ENCODE results near the gene VPS51. TPM values are rescaled to one million over a fixed set of nuclear protein-coding genes. Genes with fewer than 3 reads are reported as not detected.

VPS51 gene
- total and polyA plus RNA-seq, 2 of the 13 experiments (the other 11 are each of a cell fraction or from before 2014, with no cell fraction given): 76.3 to 90.6 TPM

- CTCF ChIA-PET (ENCODE audit: low intra/inter-chr PET ratio, low total read pairs): interaction anchor here (1.4 to 1.5 kb wide), 2 partner anchors 63 to 103 kb away, joined by 5 to 11 read pairs; partner anchors contain the start of genes ARL2 and CAPN1
- Histone ChIP-seq H3K27me3 (ENCODE audit: control insufficient read depth in 1 of 2, insufficient read depth in 2 of 2, low read length in 2 of 2) (no peaks in the 10 kb centered on the region; a peak in 1 of 5 replicates), H4K20me1 (ENCODE audit: insufficient read depth, low read length) (no peaks in the 10 kb centered on the region), H3K4me3 (replicated peaks in 1 of 3; ENCODE audit: insufficient read depth in 1 of 3, low read depth in 2 of 3, low read length in 3 of 3) (peak within 1 kb of the TSS; percentile 73 to 88 (median 80)), H3K4me1 (ENCODE audit: insufficient read depth, low read length) (peaks cover 42% of the 10 kb centered on the region), H2AFZ (ENCODE audit: low read length) (no peak within 1 kb of the TSS), H3K27ac (ENCODE audit: extremely low read length, insufficient read depth, low read length) (peak within 1 kb of the TSS; percentile 75), H3K9me3 (ENCODE audit: low read length) (no peaks in the 10 kb centered on the region), H3K79me2 (ENCODE audit: insufficient read depth, low read length) (peaks cover 26% of the 10 kb centered on the region), H3K9ac (ENCODE audit: insufficient read depth, low read depth, low read length) (peak within 1 kb of the TSS; percentile 90), H3K36me3 (replicated peaks in 1 of 2; ENCODE audit: control insufficient read depth in 1 of 2, insufficient read depth in 2 of 2, low read length in 2 of 2) (peaks cover 7 to 22% of the 10 kb centered on the region in 2 experiments; a peak in 4 of 5 replicates), H3K4me2 (ENCODE audit: low read depth, low read length) (peak within 1 kb of the TSS; percentile 80)
- in situ Hi-C loops (cut with HindIII; ENCODE audit: extremely low pct_ligation_motif_present, low pct_unique_long_range_greater_than_20kb) (no loop called here), intact Hi-C loops (cut with micrococcal nuclease; ENCODE audit: unreplicated experiment) (loop anchor here (2.0 kb wide), 1 partner anchor 49 kb away; no protein-coding TSS in a partner anchor)
- ATAC-seq (peak; percentile 59), DNase-seq (ENCODE audit: low spot score) (peak; percentile 96), FAIRE-seq (peak; percentile 95)
- POLR2A ChIA-PET: interaction anchor here (1.0 to 4.1 kb wide), 14 partner anchors 11 to 339 kb away, joined by 3 to 23 read pairs (median 4); partner anchors contain the start of genes CAPN1, GPHA2, SAC3D1 and SNX15
- BruUV-seq (replicated peaks): no TSS peak
- WGBS (ENCODE audit: low lambda C conversion rate): 0% methylated on average over 5 of the region's 89 CpGs
- TF ChIP-seq POLR2A (IDR thresholded peaks at IDR 0.05; ENCODE audit: insufficient read depth in 1 of 2, low read depth in 2 of 2, low read length in 2 of 2): peak in 1 of 2 experiments; percentile 87; a peak in 2 of 4 replicates
- TF ChIP-seq NFKBIZ (CRISPR knock-in tag; IDR thresholded peaks at IDR 0.05): peak; percentile 67; the same call in 1 of the 2 replicates
- TF ChIP-seq HNRNPUL1 (IDR thresholded peaks at IDR 0.05; ENCODE audit: low read depth, low read length): 0 out of 2 replicates have a peak, but pooled peaks have one; percentile 22
- TF ChIP-seq ZNF577 (CRISPR knock-in tag; IDR thresholded peaks at IDR 0.05; ENCODE audit: borderline replicate concordance, low read depth): no peak
- no peak for TF ChIP-seq ZNF839 (CRISPR knock-in tag; IDR thresholded peaks at IDR 0.05; ENCODE audit: borderline replicate concordance)
- TF ChIP-seq ZNF121 (CRISPR knock-in tag; IDR thresholded peaks at IDR 0.05): no peak
- no peak for TF ChIP-seq ZSCAN30 (CRISPR knock-in tag; IDR thresholded peaks at IDR 0.05)
- peak; percentile 56; the same call in 1 of the 2 replicates for TF ChIP-seq BORCS8-MEF2B (CRISPR knock-in tag; IDR thresholded peaks at IDR 0.05)
- no peak for TF ChIP-seq ZNF264 (CRISPR knock-in tag; IDR thresholded peaks at IDR 0.05)
- TF ChIP-seq, protein P1, sequence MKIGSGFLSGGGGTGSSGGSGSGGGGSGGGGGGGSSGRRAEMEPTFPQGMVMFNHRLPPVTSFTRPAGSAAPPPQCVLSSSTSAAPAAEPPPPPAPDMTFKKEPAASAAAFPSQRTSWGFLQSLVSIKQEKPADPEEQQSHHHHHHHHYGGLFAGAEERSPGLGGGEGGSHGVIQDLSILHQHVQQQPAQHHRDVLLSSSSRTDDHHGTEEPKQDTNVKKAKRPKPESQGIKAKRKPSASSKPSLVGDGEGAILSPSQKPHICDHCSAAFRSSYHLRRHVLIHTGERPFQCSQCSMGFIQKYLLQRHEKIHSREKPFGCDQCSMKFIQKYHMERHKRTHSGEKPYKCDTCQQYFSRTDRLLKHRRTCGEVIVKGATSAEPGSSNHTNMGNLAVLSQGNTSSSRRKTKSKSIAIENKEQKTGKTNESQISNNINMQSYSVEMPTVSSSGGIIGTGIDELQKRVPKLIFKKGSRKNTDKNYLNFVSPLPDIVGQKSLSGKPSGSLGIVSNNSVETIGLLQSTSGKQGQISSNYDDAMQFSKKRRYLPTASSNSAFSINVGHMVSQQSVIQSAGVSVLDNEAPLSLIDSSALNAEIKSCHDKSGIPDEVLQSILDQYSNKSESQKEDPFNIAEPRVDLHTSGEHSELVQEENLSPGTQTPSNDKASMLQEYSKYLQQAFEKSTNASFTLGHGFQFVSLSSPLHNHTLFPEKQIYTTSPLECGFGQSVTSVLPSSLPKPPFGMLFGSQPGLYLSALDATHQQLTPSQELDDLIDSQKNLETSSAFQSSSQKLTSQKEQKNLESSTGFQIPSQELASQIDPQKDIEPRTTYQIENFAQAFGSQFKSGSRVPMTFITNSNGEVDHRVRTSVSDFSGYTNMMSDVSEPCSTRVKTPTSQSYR (CRISPR knock-in tag; IDR thresholded peaks at IDR 0.05; ENCODE audit: borderline replicate concordance): 0 out of 2 replicates have a peak, but pooled peaks have one; percentile 12
- 0 out of 2 replicates have a peak, but pooled peaks have one; percentile 16 for TF ChIP-seq SP5 (CRISPR knock-in tag; IDR thresholded peaks at IDR 0.05; ENCODE audit: borderline replicate concordance, low read depth)
- TF ChIP-seq DRAP1 (CRISPR knock-in tag; IDR thresholded peaks at IDR 0.05): peak; percentile 40; the same call in 1 of the 2 replicates
- TF ChIP-seq MLLT10 (CRISPR knock-in tag; IDR thresholded peaks at IDR 0.05): no peak
- TF ChIP-seq ZIK1 (CRISPR knock-in tag; IDR thresholded peaks at IDR 0.05; ENCODE audit: borderline replicate concordance, low read depth): peak; percentile 80
- TF ChIP-seq, protein P2, sequence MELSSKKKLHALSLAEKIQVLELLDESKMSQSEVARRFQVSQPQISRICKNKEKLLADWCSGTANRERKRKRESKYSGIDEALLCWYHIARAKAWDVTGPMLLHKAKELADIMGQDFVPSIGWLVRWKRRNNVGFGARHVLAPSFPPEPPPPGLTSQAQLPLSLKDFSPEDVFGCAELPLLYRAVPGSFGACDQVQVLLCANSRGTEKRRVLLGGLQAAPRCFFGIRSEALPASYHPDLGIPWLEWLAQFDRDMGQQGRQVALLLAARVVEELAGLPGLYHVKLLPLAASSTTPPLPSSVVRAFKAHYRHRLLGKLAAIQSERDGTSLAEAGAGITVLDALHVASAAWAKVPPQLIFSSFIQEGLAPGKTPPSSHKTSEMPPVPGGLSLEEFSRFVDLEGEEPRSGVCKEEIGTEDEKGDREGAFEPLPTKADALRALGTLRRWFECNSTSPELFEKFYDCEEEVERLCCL (CRISPR knock-in tag; IDR thresholded peaks at IDR 0.05; ENCODE audit: borderline replicate concordance): no peak
- no peak for TF ChIP-seq FUBP1 (CRISPR knock-in tag; IDR thresholded peaks at IDR 0.05; ENCODE audit: borderline replicate concordance)
Observed at GRCh38 chr11:65117206-65118096, 21.4 kb downstream of the VPS51 start, which contains the start of gene ZNHIT2. TSS of gene ZNHIT2 (minus strand) at chr11:65117701. CDS start at chr11:65117653, 48 bp downstream.
